Endometrium (tissue), 2 donors: ENCODE measurements around the gene KCNB1.

Experiments used
- FAIRE-seq: peaks from 2 replicates; lab custom pipeline; 2012; peaks lifted over from hg19 to GRCh38; lab: Jason Lieb, UNC
- donor health status: control.
- donor health status: control.

The KCNB1 gene

DNA sequence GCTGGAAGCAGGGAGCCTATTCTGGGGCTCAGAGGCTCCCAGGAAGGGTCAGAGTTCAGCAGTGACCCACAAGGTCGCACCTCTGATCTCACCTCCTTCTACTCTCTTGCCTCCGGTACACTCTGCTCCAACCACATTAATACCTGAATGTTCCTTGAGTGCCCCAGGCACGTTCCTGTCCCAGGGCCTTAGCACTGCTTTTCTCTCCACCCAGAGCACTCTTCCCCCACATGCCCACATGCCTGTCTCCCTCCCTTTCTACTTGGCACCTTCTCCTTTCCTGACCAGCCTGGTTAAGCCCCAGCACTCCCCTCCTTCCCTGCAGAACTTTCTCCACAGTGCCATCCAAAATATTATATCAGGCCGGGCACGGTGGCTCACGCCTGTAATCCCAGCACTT is 13.4 kb downstream of the KCNB1 start:
- FAIRE-seq = no peak

DNA sequence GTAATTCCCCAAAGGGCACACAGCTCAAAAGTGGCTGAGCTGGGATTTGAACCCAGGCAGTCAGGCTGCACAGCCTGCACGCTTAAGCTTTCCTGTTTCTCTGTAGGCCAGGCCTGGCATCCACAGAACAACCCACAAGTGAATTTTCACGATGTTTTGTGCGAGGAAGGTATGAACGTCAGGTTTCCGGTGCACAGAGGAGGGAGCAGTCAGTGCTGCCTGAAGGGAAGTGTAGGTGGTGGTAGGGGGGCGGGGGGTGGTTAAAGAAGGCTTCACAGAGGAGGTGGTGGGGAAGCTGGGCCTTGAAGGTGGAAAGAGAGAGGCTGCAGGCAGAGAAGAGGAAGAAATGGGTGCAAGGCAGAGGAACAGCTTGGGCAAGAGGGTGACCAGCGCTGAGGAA is 14.1 kb downstream of the KCNB1 start:
- no peak for FAIRE-seq

DNA sequence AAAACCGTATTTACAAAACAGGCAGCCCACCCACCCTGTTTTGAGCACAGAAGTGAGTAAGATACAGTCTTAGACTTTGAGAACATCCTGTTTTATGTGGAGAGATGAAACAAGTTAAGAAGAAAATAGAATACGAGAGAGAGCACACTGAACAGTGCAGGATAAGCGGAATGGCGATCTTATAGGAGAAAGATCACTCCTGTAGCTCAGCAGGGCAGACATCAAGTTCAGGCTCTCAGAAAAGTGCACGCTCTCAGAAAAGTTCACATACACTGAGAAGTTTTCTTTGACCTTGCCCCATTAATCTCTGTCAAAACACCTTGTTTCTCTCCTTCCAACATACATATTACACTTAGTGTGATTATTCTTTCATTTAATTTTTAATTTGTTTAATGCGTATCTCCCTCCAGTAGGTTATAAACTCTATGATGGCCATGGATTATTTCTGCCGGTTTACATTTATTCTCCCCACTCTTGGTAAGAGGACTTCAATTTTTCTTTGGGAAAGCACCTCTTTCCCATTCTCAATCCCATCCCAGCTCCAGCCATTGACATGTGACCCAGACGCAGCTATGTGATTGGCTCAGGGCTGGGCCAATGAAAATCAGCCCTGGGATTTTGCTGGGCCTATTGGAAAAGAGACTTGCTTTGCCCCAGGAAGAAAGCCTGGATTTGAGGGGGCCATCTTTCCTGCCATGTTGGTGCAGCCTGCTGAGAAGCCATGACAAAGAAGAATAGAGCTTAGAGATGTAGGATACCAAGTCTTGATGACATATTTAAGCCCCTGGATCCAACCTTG is 16.2 kb downstream of the KCNB1 start:
- no peak for FAIRE-seq

DNA sequence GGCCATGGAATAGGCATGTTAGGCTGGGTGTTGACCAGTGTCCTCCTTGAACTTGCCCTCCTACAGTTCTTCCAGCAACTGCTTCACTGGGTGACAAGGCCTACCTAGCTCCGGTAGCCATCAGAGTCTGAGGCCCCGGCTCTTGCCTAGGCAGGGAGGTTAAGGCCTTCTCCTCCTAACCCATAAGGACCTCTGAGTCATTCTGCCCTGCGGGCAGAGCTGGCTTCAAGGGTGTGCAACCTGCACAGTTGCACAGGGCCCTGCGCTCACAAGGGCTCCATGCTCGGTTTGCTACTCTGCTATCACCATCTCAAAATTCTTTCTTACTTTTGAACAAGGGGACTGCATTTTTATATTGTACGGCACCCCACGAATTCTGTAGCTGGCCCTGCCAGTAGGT is 17.9 kb downstream of the KCNB1 start:
- no peak for FAIRE-seq

DNA sequence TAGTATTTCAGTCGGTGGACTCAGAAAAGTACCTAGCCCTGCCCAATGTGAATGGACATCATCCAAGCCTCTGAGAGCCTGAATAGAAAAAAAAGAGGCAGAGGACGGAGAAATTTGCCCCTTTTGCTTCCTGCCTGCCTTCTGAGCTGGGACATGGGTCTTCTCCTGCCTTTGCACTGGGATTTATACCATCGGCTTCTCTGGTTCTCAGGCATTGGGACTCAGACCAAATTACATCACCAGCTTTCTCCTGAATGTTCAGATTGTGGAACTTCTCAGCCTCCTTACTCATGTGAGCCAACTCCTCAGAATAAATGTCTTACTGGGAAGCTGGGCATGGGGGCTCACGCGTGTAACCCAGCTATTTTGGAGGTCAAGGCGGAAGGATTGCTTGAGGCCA is 19.8 kb downstream of the KCNB1 start:
- no peak for FAIRE-seq

DNA sequence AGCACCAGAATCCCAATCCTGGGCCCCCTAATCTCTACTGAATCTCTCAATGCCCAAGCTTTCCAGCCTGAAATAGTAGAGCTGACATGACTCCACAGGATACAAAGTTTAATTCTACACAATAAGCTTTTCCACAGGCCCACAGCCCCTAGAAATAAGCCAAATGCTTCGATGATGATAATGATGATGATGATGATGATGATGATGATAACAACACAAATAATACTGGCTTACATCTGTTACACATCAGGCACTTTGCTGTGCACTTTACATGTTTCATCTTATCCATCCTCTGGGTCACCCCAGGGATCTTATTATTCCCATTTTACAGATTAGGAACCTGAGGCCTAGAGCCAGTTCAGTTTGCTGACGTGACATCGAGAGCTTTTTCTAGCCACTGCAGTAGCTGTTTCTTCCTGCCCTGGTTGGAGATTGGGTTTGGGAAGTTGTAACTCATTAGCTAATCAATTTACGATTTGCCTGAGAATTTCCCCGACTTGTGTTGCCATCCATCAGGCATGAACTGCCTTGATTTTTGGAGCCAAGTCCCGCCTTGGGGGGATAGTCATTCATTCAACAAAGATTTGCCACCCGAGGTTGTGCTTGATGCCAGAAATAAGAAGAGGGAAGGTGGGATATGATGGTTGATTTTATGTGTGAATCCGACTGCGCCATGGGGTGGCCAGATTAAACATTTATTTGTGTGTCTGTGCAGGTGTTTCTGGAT is 20.4 kb downstream of the KCNB1 start:
- FAIRE-seq = no peak

DNA sequence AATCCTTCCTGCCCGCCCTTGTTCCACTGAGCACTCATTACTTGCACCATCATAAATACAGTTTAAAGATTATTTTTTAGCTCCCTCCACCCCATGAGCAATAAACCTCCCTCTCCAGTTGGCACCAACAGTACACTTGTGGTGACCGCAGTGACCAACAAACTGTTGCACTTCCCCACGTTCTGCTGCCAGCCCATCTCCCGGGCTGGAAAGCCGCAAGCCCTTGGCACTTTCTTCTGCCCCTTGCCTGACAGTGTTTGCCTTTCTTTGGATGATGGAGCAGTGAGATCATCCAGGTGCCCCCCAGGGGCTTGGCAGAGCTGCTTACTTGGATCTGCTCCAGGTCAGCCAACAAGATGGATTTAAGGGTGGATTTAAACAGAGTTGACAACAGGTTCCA is 21.6 kb downstream of the KCNB1 start:
- no peak for FAIRE-seq

DNA sequence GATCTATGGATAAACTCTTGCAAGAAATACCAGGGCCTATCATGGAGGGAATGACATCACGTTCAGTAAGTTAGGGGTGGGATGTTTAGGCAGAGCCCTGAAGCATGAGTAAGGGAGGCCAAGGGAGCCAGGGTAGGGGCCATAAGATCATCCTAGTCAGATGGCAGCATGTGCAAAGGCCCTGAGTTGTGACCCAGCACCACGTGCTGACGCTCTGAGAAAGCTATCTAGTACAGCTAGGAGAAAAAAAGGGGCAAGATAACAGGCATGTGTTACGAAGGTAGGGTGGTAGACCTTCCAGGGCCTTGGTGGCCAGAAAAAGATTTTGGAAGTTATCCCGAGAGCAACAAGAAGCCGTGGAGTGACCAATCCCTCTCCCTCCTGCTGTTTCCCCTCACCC is 22.3 kb downstream of the KCNB1 start:
- FAIRE-seq = no peak

DNA sequence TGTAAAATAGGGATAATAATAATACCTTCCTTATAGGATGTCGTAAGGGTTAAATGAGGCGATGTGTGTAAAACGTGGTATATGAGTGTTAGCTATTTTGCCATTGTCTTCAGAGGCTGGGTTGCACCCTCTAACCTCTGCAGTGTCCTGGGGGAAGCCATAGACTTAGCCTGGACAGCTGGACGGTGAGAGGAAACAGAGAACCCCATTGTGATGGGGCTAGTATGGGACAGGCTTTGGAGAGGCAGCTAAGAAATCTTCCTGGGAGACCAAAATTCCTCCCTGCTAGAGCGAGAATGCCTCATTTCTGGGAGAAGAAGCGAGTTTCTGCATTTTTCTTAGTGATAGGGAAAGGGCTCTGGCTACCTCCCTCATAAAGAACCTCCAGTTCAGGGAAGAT is 22.8 kb downstream of the KCNB1 start:
- no peak for FAIRE-seq

DNA sequence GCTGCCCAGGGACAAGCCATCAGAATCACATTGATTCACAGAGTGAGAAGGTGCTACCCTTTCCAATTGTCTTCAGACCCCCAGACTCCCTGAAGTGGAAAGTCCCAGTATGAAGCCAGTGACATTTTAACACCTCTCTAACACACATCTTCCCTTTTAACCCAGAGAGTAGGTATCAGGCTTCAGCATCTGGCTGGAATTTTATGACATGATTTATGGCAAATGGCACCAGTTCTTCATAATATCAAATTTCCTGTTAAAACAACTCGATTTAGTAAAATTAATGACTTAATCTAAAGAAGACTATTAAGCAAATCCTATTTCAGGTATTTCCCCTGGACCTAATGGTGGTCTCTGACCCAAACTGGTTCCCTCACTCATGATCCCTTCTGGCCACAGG is 25.0 kb downstream of the KCNB1 start:
- FAIRE-seq = no peak

DNA sequence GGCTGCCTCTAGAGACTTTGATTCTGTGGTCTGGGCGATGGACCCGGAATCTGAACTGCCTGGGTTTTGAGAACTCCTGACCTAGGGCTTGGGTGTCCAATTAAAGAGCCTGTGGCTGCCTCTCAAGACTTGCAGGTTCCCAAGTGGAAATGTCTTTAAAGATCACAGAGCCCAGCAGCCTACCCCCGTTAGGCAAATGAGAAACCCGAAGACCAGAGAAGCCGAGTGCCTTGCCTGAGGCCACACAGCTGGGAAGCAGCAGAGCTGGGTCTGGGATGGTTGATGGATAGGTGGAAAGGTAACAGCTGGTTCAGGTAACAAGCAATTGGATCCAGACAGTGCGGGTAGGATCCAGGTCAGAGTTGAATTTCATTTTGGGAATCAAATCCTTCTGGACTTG is 25.8 kb downstream of the KCNB1 start:
- FAIRE-seq = no peak

DNA sequence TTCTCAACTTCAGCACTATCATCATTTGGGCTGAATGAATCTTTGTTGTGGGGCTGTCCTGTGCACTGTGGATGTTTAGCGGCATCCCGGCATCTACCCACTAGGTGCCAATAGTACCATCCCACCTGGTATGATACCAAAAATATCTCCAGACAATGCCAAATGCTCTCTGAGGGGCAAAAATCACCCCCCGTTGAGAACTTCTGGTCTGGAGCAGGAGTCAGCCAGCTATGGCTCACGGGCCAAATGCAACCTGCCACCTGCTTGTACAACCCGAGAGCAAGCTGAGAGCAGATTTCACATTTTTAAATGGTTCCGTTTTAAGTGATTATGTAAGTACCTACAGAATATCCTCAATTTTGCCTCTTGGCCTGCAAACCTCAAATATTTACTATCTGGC is 26.8 kb downstream of the KCNB1 start:
- no peak for FAIRE-seq

DNA sequence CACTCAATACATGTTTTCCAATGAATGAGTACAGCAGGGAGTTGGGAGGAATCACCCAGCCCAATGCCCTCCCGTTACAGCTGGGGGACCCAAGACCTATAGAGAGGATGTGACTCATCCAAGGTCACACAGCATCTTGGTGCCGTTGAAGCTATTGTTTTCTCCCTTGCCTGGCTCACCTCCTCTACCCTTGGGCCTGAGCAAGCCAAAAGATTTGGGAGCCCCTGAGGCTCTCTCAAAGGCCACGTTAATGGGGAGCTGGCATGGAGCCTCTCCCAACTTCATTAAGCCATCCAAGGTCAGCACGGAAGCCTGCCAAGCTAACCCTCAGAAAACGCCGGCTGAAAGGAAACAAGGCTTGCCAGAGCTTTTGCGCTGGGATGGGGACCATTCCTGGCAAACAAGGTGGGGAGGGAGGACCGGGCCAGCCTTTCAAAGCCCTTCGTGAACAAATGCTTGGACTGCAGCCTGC is 30.4 kb downstream of the KCNB1 start:
- no peak for FAIRE-seq

DNA sequence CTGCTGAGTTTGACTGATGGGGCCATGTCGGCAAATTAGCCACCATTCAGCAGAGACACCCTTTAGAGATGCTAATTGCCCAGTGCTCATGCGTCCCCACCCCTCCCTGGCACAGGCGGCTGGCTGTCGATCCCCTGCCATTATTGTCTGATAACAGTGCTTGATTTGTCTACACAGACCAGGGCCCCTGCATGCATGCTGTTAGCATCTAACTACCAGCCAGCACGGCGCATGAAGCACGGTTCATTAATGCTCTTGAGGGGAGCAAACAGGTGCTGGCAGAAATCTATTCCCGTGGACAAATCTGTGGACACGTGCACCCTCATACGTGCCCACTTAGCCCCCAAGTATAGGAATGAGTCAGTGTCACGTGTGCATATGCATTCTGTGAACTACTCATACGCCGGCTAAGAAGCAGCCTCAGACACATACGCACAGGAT is 32.2 kb downstream of the KCNB1 start:
- no peak for FAIRE-seq

DNA sequence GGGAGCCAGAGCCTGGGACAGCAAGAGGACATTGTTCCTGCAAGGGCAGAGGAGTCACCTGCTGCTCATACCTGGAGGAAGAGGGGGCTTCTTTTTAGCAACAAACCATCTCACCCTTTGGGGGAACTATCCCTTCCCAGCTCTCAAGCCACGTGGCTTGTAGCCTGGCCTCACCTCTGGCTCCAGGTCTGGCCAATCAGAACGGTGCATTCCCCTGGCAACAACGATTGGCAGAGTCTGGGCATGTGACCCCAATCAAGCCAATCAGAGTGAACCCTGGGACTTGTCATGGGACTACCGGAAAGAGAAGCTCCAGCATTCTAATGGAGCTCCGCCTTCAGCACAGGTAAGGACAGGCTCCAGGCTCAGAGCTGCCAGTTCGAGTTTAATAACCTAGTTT is 33.6 kb downstream of the KCNB1 start:
- FAIRE-seq = no peak

DNA sequence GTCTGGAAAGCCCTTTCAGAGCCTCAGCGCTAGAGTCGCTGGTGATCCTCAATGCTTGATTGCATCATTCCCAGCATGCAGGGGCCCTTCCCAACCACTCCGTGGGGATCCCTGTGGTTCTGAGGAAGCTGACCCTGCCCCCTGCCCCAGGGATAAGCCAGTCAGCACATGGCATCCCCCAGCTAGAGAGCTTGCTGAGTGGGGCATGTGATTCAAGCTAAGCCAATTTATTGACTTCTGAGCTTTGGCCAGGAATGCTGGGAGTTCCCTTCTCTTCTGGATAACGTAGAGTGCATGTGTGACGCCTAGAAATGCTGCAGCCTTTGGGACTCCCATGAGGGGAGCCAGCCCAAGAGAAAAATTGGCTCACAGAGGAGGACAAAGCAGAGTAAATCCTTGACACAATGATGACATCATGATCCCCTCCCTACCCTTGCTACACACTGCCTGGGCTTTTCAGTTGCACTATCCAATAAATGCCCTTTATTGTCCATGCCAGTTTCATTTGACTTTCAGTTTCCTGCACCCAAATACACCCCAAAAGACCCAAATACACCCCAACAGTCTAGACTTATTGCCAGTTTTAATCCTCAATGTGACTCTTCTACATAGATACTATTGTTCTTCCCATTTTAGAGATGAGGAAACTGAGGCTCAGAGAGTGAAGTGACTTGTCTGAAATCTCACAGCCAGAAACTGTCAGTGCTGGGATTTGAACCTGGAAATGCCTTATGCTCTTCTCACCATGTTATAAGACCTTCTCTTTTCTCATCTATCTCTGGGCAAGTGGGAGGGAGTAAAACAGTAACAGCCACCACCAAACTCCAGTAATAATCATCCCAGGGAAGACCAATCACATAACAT is 34.3 kb downstream of the KCNB1 start:
- FAIRE-seq = no peak

DNA sequence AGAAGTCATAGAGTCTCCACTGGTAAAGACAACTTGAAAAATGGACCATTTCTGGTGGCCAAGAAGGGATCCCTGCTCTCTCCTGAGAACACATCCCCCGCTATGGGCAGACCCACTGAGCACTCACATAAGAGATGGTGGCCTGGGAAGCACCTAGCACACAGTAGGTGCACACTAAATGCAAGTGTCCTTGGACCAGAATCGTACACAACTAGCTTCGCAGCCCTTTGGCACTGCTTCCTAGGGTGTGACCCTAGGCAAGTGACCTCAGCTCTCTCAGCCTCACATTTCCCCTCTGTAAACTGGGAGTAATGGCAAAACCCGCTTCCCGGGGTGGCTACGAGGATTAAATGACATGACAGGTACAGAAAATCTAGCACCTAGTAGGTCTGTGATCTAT is 35.1 kb downstream of the KCNB1 start:
- no peak for FAIRE-seq

DNA sequence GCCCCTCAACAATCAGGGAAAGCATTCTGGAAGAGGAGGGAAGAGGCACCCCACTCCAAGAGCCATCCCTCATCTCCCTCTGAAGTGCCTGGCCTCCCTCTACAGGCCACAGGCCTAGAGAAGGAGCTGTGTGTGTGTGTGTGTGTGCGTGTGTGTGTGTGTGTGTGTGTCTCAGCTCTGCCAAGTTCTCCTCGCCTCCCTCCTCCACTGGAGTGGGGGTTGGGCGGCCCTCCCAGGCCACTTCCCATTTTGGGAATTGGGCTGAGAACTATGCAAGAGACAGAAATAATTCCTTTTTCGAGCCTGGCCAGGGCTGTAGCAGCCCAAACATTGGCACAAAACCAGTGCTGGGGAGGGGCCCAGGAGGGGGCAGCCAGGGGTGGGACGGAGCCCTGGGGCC is 35.7 kb downstream of the KCNB1 start:
- no peak for FAIRE-seq

DNA sequence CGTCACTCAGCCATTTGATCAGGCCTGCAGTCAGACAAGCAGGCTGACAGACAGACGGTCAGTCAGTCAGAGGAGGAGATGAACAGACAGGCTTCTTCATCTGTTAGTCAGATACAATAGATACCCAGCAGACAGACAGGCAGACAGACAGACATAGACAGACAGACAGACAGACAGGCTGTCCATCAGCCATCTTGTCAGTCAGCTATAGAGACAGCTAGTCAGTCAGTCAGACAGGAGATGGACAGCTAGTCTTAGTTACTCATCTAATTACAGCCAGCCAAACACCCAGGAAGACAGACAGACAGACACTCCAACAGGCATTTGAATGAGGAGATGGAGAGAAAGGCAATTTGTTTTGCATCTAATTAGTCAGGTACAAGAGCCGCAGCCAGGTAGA is 36.4 kb downstream of the KCNB1 start:
- FAIRE-seq = no peak

DNA sequence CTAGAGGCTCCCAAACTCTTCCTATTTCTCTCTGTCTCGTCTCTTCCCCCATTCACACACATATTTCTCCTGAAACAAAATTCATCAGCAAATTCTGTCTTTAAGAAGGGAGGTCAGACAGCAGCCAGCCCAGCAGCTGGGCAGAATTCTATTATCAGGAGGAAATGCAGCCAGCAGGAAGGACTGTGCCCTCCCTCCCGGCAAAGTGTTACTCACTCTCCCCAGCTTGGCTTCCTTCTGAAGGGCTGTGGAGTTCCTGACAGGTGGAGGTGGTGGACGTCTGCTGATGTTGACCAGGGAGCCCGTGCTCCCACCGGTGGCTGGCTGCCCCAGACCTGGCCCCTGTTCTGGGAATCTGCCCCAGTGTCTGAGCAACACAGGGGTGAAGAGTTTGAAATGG is 37.3 kb downstream of the KCNB1 start:
- no peak for FAIRE-seq

DNA sequence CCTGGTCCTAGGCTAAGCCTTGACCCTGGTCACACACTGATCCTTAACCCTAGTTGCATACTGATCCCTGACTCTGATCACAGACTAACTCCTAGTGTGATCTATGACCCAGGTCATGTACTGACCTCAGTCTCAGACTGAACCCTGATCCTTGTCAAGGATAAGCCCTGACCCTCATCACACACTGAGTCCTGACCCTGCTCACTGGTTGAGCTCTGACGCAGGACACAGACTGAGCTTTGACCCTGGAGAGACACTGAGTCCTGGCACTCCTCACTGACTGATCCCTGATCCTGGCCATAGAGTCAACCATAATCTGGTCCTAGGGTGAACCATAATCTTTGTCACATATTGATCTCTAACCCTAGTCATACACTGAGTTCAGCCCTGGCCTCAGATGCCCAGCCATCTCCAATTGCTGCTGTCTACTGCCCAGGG is 37.9 kb downstream of the KCNB1 start:
- no peak for FAIRE-seq

DNA sequence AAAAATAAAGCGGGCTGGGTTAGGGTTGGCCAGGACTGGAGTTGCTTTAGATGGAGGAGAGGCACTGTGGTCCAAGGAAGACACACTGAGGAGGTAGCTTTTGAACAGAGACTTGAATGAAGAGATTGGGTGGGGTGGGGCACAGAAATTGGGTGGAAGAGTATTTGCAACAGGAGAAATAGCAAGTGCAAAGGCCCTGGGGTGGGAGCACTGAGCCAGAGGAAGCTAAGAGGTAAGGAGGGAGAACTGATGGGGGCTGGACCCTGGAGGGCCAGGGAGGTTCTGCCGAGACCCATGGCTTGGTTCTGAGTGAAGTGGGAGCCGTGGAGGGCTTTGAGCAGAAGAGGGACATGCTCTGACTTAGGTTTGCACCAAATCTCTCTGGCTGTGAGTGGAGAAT is 45.4 kb downstream of the KCNB1 start:
- no peak for FAIRE-seq

DNA sequence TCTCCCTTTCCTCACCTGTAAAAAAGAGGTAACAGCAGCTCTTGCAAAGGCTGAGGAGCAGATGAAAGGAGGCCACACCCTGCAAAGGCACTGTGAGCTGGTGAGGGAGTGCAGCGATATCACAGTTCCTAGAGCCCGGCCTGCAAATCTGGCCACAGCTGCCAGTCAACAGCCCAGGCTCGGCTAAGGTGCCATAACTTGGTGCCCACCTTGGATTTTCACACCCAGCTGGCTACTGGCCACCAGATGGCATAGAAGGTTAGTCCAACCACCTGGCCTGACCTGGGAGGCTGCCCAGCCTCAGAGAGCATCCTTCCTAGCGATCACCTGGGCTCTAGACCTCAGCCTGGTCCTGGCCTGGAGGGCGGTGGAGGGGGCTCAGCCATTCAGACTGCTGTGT is 46.8 kb downstream of the KCNB1 start:
- no peak for FAIRE-seq
